Ishikawa (cell line): Measurements from ENCODE around the gene PLA2G4D.

Experiments used
- CEBPB ChIP-seq: IDR thresholded peaks from 2 replicates; pipeline ENCODE4 v1.6.1; 2012
- EP300 ChIP-seq: IDR thresholded peaks from 2 replicates; pipeline ENCODE4 v1.6.1; 2012; ENCODE audit warnings: borderline replicate concordance
- TCF12 ChIP-seq: IDR thresholded peaks from 2 replicates; pipeline ENCODE4 v1.6.1; 2012; ENCODE audit warnings: low read depth

DNA sequence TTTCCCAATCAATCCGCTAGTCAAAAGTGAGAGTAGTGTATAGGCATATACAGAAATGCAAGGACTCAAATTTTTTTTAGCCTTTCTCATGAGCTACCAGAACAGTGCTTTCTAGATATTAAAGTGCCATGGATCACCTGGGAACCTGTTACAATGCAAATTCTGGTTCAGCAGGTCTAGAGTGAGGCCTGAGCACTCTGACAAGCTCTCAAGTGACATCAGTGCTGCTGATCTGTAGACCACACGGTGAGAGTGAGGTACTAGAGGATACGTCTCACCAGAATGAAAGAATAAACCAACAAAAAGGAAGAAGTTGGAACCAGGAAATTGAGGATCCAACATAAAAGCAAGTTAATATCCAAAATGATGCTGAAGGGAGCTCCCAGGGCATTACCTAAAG, 16.0 kb upstream of the PLA2G4D start:
- TF ChIP-seq CEBPB (no peak), EP300 (no peak), TCF12 (no peak)
